ENCODE data around the gene UQCRH.
A peak's percentile ranks its signal among the peaks of the same experiment; 100 is the strongest.
"Not testable (repeated sequence)": the region's sequence is repeated elsewhere in the genome, so short reads cannot be mapped to it uniquely, and the experiment has no call there.

UQCRH gene

GRCh38 chr1:46300673-46301405, 2.7 kb upstream of the UQCRH start:
- no peak for DNase-seq

GRCh38 chr1:46301406-46301807, 2.1 kb upstream of the UQCRH start:
- DNase-seq, result no peak

GRCh38 chr1:46301808-46302640, 1.5 kb upstream of the UQCRH start:
- DNase-seq, result no peak

GRCh38 chr1:46302641-46303037, 859 bp upstream of the UQCRH start:
- no peak for DNase-seq

GRCh38 chr1:46303872-46304326, 401 bp downstream of the UQCRH start:
- no peak for DNase-seq

GRCh38 chr1:46306159-46306530, 2.6 kb downstream of the UQCRH start:
- no peak for DNase-seq

GRCh38 chr1:46309401-46310159, 6.1 kb downstream of the UQCRH start:
- no peak for DNase-seq

GRCh38 chr1:46310321-46310720, 6.8 kb downstream of the UQCRH start:
- DNase-seq, result no peak

GRCh38 chr1:46315669-46316403, 12.3 kb downstream of the UQCRH start:
- DNase-seq, result no peak

- DNase-seq, result no peak
Measured at GRCh38 chr1:46317323-46317722, 13.8 kb downstream of the UQCRH start.

GRCh38 chr1:46319301-46319700, 15.8 kb downstream of the UQCRH start:
- not testable (repeated sequence) for DNase-seq

- DNase-seq, result not testable (repeated sequence)
Measured at GRCh38 chr1:46319960-46320914, 16.7 kb downstream of the UQCRH start.

GRCh38 chr1:46322191-46322590, 18.7 kb downstream of the UQCRH start:
- not testable (repeated sequence) for DNase-seq

- DNase-seq, result not testable (repeated sequence)
Measured at GRCh38 chr1:46325285-46326076, 22.0 kb downstream of the UQCRH start.

GRCh38 chr1:46328182-46328581, 24.7 kb downstream of the UQCRH start:
- DNase-seq, result not testable (repeated sequence)

GRCh38 chr1:46329807-46330206, 26.3 kb downstream of the UQCRH start:
- DNase-seq, result not testable (repeated sequence)

- not testable (repeated sequence) for DNase-seq
Measured at GRCh38 chr1:46330381-46330780, 26.9 kb downstream of the UQCRH start.

- DNase-seq, result not testable (repeated sequence)
Measured at GRCh38 chr1:46331786-46332540, 28.5 kb downstream of the UQCRH start.

GRCh38 chr1:46333300-46334029, 30.0 kb downstream of the UQCRH start:
- peak; percentile 76 for DNase-seq

All from NCI-H1048 (cell line).